Glomerular visceral epithelial cell (primary cell): ENCODE results near the gene ZNF22.
"Not testable (repeated sequence)": the region's sequence is repeated elsewhere in the genome, so short reads cannot be mapped to it uniquely, and the experiment has no call there.

Experiments used
- DNase-seq: peaks from one replicate; pipeline ENCODE4 v3.0.0-alpha.2; 2016; ENCODE audit errors: extremely low spot score

The ZNF22 gene

DNA sequence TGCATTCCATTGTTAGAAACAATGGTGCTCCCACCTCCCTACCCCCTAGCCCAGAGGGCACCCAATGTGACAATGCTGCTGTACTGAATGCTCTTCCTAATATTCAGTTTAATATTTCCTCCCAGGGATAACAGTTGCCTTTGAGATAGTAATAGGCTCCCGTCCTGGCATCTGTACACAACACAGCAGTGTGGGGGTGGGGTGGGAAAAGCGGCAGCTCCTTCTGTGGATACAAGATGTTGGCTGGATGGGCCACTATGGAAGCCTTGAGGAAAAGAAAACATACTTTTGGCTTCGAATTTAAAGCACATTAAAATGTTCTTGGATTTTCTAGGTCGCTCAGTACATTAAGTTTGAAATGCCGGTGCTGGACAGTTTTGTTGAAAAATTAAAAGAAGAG is 9.2 kb upstream of the ZNF22 start:
- DNase-seq = no peak

DNA sequence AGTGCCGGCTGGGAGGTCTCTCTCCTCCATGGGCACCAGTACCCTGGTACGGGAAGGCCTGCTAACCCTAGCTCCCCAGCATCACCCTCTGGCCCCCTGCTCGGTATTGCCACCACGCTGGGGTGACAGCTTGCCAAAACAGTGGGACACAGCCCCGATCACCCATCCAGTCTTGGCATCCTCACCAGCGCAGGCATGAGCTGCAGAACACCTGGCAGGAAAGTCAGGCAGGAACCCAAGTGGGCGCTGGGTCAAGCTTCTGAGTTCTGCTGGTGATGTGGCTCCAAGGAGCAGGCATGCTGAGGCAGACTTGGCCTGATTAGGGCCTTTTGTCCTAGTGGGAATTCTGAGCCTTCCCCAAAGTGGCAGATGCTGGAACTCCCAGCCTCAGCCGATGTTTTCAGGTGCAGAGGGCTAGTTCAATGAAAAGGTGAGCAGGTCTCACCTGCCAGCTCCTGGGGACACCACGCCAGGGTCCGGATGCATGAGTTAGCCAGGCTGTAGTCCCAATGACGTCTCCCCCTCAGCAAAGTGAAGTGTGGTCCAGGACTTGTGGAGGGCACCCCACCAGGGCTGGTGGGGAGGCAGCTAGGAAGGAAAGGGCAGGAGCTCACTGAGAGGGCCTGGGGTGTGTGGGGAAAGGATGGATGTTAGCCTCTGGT is 8.5 kb upstream of the ZNF22 start:
- DNase-seq = no peak

DNA sequence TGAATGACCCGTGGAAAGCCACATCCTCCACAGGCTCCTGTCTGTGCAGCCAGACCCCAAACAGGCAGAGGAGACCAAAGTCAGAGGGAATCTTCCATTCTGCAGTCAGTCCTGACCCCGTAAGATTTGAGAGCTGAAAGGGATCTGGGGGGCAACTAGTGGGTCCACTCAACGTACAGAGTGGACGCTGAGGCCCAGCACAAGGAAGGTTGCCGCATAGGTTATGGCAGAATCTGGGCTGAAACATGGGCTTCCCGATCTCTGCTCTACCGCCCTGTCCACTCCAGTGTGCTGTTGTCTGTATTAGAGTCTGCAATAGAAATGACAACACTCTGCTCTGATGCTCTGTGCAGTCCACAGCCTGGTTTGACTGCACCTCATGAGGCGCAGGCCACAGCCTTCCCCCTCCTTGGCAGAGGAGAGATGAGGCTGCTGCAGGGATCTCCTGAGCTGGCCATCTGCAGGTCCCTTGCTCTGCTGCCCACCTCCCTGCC is 7.9 kb upstream of the ZNF22 start:
- no peak for DNase-seq

DNA sequence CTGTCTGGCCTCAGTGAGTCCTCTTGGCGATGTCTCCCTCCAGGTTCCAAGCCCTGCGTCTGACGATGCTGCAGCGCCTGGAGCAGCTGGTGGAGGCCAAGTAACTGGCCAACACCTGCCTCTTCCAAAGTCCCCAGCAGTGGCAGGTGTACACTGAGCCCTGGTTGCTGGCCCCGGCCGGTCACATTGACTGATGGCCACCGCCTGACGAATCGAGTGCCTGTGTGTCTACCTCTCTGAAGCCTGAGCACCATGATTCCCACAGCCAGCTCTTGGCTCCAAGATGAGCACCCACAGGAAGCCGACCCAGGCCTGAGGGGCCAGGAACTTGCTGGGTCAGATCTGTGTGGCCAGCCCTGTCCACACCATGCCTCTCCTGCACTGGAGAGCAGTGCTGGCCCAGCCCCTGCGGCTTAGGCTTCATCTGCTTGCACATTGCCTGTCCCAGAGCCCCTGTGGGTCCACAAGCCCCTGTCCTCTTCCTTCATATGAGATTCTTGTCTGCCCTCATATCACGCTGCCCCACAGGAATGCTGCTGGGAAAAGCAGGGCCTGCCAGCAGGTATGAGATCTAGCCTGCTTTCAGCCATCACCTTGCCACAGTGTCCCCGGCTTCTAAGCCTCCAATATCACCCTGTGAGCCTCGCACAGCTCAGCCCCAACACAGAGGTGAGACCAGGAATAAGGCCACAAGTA is 7.3 kb upstream of the ZNF22 start:
- no peak for DNase-seq

DNA sequence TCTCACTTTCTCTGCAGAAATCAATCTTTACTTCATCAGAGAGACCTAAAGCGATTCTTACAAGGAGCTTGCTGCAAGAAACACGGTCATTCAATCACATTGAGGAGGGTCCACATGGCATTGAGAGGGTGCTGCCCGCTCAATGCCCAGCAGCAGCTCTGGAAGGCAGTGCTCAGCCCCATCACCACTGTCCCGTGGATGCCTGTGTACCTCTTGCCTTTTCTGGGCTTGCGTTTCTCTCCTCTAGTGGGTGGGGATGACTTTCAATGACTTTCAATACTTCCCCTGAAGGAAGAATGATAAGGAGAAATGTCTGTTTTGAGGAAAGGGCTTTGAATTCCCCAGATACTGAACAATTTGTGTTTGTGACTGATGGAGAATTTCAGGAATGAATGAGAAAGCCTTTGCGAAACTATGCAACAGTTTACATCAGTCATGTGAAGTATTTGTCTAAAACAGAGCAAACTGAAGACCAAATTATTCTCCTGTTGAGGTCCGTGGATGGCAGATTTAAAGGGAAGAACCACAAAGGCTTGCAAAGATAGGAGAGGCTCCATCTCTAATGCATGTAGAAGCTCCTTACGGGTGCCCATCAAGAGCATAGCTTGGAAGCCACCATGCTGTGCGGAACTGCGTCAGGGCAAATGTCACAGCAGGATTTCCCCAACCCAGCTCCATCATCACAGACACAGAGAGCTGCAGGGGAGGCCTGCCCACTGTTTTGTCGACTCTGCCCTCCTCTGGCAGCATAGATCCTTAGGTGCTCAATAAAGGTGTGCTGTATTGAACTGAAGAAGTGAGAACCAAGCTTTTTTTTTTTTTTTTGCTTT is 6.6 kb upstream of the ZNF22 start:
- no peak for DNase-seq

DNA sequence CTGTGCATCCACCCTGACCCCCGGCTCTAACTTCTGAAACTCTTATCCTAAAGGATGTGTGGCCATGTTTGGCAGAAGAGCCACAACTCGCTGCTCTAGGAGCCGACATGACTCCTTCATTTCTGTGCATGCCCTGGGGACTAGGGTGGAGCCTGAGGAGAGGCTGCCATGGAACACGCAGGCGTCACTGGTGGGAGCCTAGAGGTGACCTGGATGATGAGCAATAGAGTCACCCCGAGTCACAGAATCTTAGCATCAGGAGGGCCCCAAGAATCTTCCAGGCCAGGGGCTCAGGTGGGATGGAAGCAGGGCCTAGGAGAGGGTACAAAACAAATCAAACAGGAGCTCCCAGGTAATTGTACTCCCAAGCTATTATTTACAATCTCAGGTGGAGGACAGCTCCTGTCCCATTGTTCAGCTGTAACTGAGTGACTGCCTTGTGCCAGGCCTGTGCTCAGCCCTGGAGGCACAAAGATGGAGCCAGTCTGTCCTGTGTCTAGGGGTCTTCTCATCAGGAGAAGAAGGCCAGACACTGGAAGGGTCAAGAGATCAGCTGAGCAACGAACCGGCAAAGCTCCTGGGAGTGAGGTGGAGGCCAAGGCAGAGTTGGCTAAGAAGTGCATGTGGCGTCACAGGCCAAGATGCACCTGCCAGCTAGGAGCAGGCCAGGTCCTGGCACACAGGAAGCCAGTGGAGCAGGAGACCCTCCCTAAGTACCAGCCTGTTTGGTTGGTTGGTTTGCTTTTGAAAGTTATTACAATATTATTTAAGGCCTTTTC is 5.8 kb upstream of the ZNF22 start:
- DNase-seq = no peak

DNA sequence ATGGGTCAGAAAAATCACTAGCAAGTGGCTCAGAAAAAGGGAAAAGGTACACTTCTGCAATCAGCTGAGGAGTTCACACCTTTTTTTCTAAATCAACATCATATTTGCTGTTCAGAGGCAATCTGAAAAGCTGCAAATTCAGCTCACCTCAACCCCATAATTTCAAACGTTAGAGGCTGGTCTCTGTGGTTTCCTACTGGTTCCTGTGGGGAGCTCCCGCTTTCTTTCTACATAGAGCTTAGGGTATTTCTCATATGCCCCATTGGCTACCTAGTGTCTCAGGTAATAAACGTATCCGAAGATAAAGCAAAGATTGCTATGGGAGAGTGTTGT is 5.2 kb upstream of the ZNF22 start:
- DNase-seq = no peak

DNA sequence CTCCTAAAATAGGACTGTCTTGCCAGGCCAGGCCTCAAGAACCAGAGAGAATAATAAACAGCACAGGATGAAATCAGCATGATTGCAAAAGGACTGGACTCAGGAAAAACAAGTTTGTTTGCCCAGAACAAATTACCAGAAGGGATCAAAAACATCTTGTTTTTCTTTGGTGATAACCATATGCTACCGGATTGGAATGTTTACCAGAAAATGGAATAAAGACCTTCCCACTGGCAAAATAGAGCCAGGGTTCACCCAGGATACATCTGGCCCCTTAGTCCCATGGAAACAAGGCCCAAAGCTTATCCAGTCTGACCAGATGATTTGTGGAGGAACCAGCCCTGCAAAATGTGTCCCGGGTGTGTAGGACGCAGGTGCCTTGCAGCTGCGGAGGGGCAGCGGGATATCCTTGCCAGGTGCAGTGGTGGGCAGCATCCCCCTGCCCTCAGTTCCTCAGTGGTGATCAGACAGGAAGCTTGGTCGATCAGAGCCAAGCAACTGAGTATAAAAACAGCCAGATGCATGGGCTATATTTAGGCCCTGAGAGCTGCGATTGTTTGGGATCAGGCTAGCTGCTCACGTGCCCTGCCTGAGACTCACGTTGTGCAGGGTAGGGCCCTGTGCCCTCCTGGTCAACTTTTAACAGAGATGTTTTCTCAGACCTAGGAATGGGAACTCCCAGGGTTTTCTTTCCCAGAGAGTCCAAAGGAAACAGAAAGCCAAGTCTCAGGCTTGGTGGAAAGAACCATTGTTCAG is 4.6 kb upstream of the ZNF22 start:
- no peak for DNase-seq

DNA sequence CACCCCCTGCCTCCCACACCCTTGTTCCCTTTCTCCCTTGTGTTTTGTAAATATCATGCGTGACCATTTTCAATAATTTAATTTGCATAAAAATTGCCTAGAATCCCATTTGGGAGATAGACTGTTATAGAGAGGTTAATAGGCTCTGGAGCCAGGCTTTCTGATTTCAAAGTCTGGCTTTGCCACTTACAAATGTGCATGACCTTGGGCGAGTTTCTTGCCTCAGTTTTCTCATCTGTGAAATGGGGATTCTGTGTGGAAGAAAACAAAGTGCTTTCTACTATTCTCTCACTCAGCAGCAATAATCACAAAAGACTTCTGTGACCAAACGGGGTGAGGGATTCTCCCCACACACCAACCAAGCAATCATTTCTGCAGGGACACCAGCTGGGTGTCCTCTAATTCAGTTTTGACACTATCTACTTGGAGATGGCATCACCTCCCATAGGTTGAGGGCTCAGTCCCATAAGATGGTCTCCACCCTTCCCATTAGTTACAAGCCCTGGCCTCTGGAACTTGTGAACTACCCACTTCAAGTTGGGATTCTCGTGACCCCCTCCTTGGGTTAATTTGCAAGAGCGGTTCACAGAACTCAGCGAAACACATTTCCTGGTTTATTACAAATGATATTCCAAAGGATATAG is 3.5 kb upstream of the ZNF22 start:
- no peak for DNase-seq

DNA sequence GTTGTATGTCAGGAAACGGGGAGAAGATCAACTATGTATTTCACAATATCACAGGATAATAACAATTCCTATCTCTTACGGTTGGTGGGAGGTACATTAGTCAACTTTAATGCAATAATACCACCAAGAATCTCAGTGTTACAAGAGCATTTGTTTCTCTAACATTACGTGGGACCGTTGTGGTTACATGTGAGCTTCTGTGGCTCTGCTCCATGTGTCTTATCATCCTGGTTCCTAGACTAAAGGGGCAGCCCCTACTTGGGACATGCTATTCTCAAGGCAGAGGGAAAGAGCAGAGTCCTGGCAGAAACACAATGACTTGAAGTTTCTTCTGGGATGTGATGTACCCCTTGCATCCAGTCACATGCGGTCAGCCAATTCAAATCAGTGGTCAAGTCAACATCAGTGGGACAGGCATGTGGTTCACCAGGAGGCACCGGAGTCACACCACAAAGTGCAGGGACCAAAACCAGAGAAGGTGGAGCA is 2.5 kb upstream of the ZNF22 start:
- peak; percentile 81 for DNase-seq

DNA sequence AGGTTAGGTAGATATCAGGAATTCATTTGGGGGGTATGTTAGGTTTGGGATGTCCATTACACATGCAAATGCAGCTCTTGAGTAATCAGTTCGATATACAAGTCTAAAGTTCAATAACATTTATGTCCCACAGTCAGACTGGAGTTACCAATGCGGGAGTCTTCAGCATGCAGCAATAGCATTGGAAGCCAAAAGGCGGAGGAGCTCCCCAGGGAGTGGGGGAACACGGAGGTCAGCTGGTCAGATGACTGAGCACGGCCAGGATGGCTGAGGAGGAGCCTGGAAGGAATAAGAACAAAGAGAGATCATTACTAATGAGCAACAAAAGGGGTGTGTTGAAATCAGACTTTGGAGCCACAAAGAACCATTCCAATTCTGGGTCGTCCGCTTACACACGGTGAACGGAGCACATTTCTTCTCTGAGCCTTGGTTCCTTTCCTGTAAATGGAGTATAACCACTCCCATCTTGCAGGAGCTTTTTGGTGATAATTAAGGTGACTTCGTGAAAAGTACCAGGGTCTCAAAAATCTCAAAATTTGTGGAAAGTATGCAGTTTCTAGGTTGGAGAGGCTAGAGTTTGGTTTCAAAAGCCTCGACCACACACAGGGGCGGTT is 478 bp upstream of the ZNF22 start:
- no peak for DNase-seq

DNA sequence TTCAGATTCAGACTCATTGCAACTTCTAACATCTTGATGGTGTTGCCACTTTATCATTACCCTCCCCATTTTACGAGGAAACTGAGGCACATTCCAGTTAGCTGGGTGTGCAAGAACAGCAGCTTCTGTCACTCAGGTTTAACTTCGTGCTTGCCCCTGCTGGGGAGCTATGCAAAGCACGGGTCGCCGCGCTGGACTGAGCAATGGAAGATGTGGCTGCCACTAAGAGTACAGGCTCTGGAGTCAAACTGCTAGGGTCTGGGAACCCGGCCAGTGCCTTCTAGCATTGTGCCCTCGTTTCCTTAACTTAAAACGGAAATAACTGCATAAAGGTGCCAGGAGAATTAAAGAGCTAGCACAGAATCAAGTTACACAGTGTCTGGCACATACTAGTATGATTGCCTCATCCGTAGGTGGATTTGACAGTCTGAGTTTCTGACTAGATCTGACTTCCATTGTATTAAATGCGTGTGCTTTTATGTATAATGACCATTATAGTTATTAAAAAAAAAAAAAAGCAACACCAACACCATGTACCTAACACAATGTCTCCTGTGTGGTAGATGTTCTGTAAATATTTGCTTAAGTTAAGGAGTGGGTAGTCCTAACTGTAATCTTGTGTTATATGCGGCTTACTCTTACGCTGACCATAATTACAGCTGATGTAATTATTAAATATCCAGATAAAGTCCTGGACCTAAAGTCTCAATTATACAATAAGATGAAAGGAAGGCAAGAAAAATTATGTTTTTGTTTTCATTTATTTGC is 842 bp downstream of the ZNF22 start:
- DNase-seq = peak; percentile 77

DNA sequence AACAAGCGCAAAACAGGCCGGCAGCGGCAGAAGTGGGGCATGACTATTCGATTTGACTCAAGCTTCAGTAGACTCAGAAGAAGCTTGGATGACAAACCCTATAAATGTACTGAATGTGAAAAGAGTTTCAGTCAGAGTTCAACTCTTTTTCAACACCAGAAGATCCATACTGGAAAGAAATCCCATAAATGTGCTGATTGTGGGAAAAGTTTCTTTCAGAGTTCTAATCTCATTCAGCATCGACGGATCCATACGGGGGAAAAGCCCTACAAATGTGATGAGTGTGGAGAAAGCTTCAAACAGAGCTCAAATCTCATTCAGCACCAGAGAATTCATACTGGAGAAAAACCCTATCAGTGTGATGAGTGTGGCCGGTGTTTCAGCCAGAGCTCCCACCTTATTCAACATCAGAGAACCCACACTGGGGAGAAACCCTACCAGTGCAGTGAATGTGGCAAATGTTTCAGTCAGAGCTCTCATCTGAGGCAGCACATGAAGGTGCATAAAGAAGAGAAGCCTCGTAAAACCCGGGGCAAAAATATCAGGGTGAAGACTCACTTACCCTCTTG is 2.8 kb downstream of the ZNF22 start:
- DNase-seq = no peak

DNA sequence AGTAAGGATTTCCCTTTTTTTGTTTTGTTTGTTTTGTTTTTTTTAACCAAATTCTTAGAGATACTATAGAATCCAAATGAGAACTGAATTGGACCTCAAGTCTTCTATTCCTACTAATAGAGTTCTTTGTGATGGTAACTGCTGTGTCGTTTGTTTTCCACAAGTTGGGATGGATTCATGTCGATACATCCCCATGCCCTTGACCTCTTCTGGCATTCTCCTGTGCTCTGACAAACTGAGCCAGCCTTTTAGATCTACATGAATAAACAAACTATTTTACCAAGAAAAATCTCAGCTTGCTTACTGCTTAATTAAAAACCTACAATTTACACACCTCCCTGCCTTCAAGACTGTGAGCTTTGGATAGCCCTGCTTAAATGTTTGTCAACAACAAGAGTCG is 3.9 kb downstream of the ZNF22 start:
- DNase-seq = no peak

DNA sequence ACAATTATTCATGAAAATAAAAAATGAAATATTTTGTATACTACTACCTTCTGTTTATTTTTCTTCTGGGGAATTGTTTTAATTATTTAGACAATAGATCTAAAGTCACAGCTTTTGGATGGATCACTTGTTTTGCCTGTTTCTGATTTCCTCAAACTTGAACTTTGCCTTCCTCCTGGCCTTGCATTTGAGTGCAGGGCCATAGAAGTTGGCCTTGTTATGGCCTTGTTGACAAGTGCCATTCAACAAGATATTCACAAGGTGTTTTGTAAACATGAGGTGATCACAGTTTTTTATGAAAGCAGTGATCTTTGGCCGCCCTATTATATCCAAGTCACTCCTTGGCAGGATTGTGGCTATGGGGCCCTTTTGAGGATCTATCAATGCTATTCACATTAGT is 4.6 kb downstream of the ZNF22 start:
- DNase-seq = no peak

DNA sequence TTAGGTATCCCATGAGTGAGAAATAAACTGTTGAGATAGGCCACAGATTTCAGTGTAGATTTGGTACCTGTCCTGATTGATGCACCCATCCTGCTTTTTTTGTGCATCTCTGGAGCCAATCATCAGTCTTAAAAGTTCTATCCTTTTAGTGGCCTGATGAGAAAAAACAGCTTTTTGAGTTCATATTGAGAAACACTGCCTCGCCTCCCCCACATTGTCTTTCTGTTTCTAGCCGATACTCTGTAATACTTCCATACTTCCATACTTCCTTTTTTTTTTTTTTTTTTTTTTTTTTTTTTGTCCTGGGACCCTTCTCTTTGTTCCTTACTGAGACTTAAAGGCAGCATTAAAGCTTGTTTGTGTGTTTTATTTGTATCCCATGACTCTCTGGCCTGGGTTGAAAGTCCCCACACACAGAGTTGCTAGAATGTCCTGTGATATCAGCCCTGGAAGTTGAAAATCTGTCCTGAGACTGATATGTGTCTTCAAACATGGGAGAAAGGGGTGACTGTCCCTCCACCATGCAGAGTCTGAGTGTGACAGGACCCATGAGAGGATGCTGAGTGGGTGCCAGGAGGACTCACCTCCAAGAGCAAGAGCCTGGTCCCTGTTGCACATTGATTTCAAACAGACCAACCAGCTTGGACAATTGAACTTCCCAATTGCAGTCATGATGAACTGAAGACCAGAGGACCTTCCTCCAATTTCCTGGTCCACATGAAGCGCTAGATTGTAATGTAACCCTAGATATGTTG is 5.7 kb downstream of the ZNF22 start:
- DNase-seq = no peak

DNA sequence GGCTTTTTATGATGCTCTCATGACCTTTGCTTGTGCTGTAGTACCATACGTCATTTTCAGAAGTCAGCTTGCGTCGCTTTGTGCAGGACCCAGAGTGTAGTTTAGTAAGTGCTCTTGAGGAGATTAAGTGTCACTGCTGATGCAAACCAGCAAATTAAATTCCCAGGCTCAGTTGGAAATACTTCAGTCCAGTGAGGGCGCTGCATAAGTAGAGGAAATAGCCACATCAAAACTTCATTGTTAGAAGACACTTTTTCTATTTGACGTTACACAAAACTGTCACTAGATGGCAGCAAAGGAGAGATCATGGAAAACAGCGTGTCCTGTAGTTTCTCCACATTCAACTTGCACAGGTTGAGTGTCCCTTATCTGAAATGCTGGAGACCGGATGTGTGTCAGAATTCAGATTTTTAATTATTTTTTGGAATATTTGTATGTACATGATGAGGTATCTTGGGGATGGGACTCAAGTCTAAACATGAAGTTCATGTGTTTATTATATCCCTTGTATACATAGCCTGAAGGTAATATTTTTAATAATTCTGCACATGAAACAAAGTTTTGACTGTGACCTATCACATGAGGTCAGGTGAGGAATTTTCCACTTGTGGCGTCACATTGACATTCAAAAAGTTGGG is 7.9 kb downstream of the ZNF22 start:
- peak; percentile 80 for DNase-seq

DNA sequence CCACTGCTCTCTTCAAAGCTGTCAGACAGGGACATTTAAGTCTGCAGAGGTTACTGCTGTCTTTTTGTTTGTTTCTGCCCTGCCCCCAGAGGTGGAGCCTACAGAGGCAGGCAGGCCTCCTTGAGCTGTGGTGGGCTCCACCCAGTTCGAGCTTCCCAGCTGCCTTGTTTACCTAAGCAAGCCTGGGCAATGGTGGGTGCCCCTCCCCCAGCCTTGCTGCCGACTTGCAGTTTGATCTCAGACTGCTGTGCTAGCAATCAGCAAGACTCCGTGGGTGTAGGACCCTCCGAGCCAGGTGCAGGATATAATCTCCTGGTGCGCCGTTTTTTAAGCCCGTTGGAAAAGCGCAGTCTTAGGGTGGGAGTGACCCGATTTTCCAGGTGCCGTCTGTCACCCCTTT is 13.8 kb downstream of the ZNF22 start:
- not testable (repeated sequence) for DNase-seq
